Cardiac fibroblast (primary cell): ENCODE results near the gene RAB31.

Experiments used
- DNase-seq, 2 donors: peaks; one replicate each; pipeline versions ENCODE4 v3.0.0 to v3.0.0-alpha.2; 2010; ENCODE audit warnings: low read depth in 2 of 2
- H3K4me3 ChIP-seq, 2 donors: replicated peaks in 1 of 2; 1 replicate in 1 of 2; 2 replicates in 1 of 2; pipeline ENCODE4 v1.5.1; 2011; ENCODE audit warnings: low read depth in 2 of 2, low read length in 2 of 2, mild to moderate bottlenecking in 2 of 2, moderate library complexity in 1 of 2
- TF ChIP-seq, protein P1 (sequence below): IDR thresholded peaks from one replicate; pipeline ENCODE4 v1.5.1; 2011; ENCODE audit warnings: low read depth, mild to moderate bottlenecking, low read length, inconsistent platforms

RAB31 gene

DNA sequence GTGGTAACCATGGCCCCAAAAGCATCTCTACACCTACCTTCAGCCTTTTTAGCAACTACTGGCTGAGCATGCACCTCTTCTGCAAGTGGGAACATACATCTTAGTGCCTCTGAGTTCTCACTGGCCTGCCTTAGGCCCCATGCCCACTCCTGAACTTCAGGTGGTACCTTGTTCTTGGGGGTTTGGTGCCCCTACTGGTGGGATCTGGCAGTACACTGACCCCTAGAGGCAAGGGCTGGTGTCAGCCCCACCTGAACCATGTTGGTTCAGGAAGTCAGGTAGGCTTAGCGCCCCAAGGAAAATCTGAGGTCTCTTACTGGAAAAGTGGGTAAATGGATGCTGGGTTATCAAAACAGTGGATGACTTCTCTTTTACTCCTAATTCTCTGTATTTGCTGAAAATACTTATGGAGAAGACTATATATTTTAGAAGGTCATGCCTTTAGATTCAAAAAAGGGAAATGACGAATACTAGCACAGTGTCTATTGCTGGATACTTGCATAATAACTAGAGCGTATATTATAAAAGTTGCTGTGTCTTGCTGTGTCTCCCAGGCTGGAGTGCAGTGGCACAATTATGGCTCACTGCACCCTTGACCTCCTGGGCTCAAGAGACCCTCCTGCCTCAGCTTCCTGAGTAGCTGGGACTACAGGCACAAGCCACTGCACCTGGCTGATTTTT is 84.6 kb downstream of the RAB31 start:
- TF ChIP-seq, protein P1, sequence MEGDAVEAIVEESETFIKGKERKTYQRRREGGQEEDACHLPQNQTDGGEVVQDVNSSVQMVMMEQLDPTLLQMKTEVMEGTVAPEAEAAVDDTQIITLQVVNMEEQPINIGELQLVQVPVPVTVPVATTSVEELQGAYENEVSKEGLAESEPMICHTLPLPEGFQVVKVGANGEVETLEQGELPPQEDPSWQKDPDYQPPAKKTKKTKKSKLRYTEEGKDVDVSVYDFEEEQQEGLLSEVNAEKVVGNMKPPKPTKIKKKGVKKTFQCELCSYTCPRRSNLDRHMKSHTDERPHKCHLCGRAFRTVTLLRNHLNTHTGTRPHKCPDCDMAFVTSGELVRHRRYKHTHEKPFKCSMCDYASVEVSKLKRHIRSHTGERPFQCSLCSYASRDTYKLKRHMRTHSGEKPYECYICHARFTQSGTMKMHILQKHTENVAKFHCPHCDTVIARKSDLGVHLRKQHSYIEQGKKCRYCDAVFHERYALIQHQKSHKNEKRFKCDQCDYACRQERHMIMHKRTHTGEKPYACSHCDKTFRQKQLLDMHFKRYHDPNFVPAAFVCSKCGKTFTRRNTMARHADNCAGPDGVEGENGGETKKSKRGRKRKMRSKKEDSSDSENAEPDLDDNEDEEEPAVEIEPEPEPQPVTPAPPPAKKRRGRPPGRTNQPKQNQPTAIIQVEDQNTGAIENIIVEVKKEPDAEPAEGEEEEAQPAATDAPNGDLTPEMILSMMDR: peak; percentile 59
- DNase-seq: no peak
- H3K4me3 ChIP-seq: no peak overlapping the region

DNA sequence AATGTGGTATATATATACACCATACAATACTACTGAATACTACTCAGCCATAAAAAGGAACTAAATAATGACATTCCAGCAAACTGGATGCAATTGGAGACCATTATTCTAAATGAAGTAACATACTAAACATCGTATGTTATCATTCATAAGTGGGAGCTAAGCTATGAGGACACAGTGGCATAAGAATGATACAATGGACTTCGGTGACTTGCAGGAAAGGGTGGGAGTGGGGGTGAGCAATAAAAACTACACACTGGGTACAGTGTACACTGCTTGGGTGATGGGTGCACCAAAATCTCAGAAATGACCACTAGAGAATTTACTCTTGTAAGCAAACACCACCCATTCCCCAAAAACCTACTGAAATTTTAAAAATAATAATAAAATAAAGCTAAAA is 87.9 kb downstream of the RAB31 start:
- DNase-seq: no peak
- H3K4me3 ChIP-seq: no peak overlapping the region
- TF ChIP-seq, protein P1: no peak

DNA sequence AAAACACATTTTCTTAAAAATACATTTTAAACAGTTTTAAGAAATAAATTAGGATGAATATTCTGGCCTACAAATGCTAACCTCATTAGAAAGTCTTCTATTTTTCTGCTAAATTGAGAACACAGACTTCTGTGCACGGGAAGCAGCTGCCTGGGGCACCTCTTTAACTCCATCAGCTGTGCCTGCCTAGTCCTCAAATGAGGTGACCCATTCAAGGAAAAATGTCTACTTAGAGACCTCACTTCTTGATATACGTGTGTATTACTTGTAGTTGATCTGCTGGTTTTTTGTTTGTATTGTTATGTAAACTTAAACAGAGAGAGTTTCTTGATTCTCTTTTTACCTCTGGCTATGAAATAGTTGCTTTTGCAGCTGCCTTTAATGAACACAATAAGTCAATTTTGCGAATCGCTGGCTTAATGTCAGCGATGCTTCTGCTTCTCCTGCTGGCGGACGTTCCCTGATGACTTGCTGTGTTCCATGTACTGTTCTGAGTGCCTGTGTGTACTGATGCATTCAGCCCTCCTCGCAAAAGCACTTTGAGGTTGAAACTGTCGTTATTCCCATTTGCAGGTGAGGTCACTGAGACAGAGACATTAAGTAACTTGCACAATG is 88.9 kb downstream of the RAB31 start:
- DNase-seq: no peak
- H3K4me3 ChIP-seq: no peak overlapping the region
- TF ChIP-seq, protein P1: no peak

DNA sequence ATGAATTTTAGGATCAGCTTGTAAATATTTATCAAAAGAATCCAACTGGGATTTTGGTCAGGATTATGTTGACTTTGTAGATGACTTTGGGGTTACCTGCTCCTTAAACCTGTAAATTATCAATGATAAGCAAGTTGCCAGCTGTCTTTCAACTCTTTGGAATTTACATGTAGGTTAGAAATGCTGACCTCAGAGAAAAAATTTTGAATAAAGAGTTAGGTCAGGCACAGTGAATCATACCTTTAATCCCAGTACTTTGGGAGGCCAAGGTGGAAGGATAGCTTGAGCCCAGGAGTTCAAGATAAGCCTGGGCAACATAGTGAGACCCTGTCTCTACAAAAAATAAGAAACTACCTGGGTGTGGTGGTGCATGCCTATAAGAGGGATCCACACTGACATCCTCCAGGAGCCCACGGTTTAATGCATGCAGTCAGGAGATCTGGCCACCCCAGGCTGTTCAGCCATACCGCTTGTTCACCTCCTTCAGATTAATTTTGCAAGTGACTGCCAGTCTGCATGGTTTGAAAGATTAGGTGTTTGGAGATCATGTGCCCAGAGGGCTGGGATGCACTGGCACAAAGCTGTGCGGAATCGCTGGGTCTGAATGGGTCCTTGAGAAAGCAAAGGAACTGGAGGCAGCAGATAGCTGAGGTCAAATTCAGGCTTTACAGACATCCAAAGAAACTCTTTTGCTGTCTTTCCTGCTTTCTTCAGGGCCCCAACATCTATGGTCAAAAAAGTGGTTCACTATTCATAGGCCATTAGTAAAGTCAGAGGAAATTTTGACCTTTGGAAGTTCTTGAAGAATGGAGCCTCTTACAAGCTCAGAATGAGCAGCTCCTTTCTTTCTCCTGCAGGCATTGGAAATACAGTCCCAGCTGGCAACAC is 94.3 kb downstream of the RAB31 start:
- TF ChIP-seq, protein P1: no peak
- DNase-seq: no peak
- no peak overlapping the region for H3K4me3 ChIP-seq

DNA sequence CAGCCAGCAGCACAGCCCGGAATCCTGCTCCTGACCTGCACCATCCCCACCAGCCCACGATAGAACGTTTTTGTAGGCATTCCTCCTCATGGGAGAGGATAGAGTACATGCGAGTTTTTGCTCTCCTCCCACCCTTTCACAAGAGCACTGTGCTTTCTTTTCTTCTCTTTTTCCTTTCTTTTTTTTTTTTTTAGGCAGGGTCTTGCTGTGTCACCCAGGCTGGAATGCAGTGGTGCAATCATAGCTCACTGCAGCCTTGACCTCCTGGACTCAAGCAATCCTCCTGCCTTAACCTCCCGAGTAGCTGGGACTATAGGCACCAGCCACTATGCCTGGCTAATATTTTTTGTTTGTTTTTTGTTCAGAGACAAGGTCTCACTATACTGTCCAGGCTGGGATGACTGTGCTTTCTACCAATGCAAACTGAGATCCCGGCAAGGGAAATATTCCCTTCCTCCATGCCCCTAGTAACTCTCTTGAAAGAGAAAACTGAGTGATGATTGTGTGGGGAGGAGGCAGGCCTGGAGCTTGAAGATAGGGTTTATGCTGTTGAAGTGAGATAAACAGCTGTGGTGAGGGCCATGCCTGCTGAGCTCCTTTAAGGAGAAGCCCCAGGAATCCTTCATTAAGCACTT is 95.1 kb downstream of the RAB31 start:
- TF ChIP-seq, protein P1: no peak
- H3K4me3 ChIP-seq: no peak overlapping the region
- DNase-seq: peak; percentile 50 to 70

DNA sequence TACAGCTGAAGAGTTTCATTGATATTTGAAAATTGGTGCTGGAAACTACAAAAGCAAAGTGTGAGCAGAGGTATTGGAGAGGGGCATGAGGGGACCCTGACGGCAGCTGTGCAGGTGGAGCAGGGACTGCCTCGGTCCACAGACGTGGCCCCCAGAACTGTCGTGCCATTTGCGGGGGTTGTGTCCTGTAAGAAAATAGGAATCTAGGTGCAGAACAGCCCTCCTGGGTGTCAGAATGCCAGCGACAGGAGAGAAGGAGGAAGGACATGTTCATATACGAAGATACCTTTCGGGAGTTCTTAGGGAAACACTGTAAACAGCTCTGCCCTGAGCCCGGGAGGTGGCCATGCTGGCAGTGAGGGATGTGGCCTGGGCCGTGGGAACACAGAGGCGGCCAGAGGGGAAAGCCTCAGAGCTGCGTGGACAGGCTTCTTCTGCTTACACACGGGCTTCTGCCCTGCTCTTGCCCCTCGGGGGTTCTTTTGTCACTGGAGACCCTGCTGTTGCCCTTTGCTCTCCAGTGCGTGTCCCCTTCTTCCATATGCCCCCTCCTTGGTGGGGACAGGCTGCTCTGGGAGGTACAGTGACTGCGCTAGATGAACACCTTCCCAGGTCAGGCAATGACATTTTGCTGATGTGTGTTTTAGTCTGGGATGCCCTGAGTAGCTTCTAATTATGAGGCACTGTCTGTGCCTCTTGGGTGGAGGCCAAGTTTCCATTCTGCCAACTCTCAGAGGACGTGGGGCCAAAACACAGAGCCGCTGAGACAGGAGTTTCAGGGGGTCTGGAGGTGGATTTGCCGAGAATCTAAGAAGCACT is 95.8 kb downstream of the RAB31 start:
- H3K4me3 ChIP-seq: no peak overlapping the region
- TF ChIP-seq, protein P1: no peak
- peak; percentile 38 to 43 for DNase-seq
